ENCODE measurements around the gene OVCA2. TPM values are rescaled to one million over a fixed set of nuclear protein-coding genes. Genes with fewer than 3 reads are reported as not detected.

The OVCA2 gene
- total and polyA plus RNA-seq, 4 donors: 16.1 to 30.6 (median 23.7) TPM

DNA sequence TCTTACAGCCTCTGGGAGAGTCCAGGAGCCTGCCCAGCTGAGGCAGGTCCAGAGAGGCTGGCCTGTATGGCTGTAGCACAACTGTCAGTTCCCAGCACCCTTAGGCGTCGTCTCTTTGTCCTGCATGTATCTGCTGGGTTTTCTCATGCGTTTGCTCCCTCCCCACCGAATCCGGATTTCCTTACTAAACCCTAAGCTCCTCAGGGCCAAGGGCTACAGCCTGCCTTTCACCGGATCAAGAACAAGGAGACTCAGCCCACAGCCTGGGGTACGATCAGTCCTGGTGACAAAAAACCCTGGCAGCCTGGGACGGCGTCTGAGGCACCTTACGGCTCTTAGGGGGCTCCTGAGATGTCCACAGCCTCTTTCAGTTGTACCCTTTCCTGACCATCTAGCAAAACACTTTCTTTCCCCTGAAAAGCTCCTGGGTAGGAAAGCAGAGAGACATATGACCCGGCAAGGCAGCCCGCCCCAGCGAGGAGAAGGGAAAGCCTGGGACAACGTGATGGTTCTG lies 25.3 kb downstream of the OVCA2 start:
- 66% methylated on average over 14 of the region's 14 CpGs for WGBS
- Histone ChIP-seq H3K4me1 (ENCODE audit: control insufficient read depth in 4 of 4, insufficient read depth in 4 of 4, low read length in 3 of 4) (peaks cover 12 to 54% (median 27%) of the 10 kb centered on the region in 4 donors), H3K4me3 (ENCODE audit: low read depth in 1 of 3, low read length in 3 of 3) (no peak overlapping the region), H3K9me3 (ENCODE audit: control insufficient read depth in 4 of 4, low read length in 3 of 4) (no peaks in the 10 kb centered on the region), H3K36me3 (ENCODE audit: control insufficient read depth in 4 of 4, insufficient read depth in 3 of 4, low read depth in 1 of 4, low read length in 3 of 4) (peaks cover 2 to 9% (median 4%) of the 10 kb centered on the region in 4 donors), H3K9ac (ENCODE audit: low read depth in 1 of 2, low read length in 2 of 2) (no peak overlapping the region), H3K27ac (ENCODE audit: low read depth in 1 of 2, low read length in 2 of 2) (peak overlapping the region; percentile 22 to 60), H3K27me3 (ENCODE audit: control insufficient read depth in 4 of 4, insufficient read depth in 4 of 4, low read length in 3 of 4) (no peaks in the 10 kb centered on the region)
- no peak for DNase-seq (ENCODE audit: low spot score)
- TF ChIP-seq, protein P1, sequence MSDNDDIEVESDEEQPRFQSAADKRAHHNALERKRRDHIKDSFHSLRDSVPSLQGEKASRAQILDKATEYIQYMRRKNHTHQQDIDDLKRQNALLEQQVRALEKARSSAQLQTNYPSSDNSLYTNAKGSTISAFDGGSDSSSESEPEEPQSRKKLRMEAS (IDR thresholded peaks at IDR 0.05): peak; percentile 5
- TF ChIP-seq RAD21 (IDR thresholded peaks at IDR 0.05) (peak in 1 of 2 donors; percentile 11), GABPA (IDR thresholded peaks at IDR 0.05 in 1 of 2, conservative IDR thresholded peaks at IDR 0.05 in 1 of 2) (no peak), SP1 (IDR thresholded peaks at IDR 0.05) (no peak)

- Histone ChIP-seq H3K4me1 (ENCODE audit: control insufficient read depth in 4 of 4, insufficient read depth in 4 of 4, low read length in 3 of 4) (peaks cover 12 to 54% (median 27%) of the 10 kb centered on the region in 4 donors), H3K9me3 (ENCODE audit: control insufficient read depth in 4 of 4, low read length in 3 of 4) (no peaks in the 10 kb centered on the region), H3K9ac (ENCODE audit: low read depth in 1 of 2, low read length in 2 of 2) (no peak overlapping the region), H3K27me3 (ENCODE audit: control insufficient read depth in 4 of 4, insufficient read depth in 4 of 4, low read length in 3 of 4) (no peaks in the 10 kb centered on the region), H3K27ac (ENCODE audit: low read depth in 1 of 2, low read length in 2 of 2) (peak overlapping the region; percentile 22 to 60), H3K4me3 (ENCODE audit: low read depth in 1 of 3, low read length in 3 of 3) (no peak overlapping the region), H3K36me3 (ENCODE audit: control insufficient read depth in 4 of 4, insufficient read depth in 3 of 4, low read depth in 1 of 4, low read length in 3 of 4) (peaks cover 2 to 7% (median 4%) of the 10 kb centered on the region in 4 donors)
- 63% methylated on average over 5 of the region's 5 CpGs for WGBS
- no peak for DNase-seq (ENCODE audit: low spot score)
- peak; percentile 41 for TF ChIP-seq NR2F2 (IDR thresholded peaks at IDR 0.05)
- TF ChIP-seq TAF1 (conservative IDR thresholded peaks at IDR 0.05): no peak
These were observed 25.8 kb downstream of the OVCA2 start for GRCh38 chr17:2067608-2068024.

- no peaks in the 10 kb centered on the region for H3K9me3 ChIP-seq (ENCODE audit: control insufficient read depth in 4 of 4, low read length in 3 of 4)
- H3K4me1 ChIP-seq (ENCODE audit: control insufficient read depth in 4 of 4, insufficient read depth in 4 of 4, low read length in 3 of 4): peaks cover 12 to 54% (median 27%) of the 10 kb centered on the region in 4 donors
- H3K27ac ChIP-seq (ENCODE audit: low read depth in 1 of 2, low read length in 2 of 2): peak overlapping the region; percentile 16 to 63
- peaks cover 2 to 7% (median 4%) of the 10 kb centered on the region in 4 donors for H3K36me3 ChIP-seq (ENCODE audit: control insufficient read depth in 4 of 4, insufficient read depth in 3 of 4, low read depth in 1 of 4, low read length in 3 of 4)
- no peak overlapping the region for H3K4me3 ChIP-seq (ENCODE audit: low read depth in 1 of 3, low read length in 3 of 3)
- no peak overlapping the region for H3K9ac ChIP-seq (ENCODE audit: low read depth in 1 of 2, low read length in 2 of 2)
- no peak for DNase-seq (ENCODE audit: low spot score)
- TF ChIP-seq, protein P2, sequence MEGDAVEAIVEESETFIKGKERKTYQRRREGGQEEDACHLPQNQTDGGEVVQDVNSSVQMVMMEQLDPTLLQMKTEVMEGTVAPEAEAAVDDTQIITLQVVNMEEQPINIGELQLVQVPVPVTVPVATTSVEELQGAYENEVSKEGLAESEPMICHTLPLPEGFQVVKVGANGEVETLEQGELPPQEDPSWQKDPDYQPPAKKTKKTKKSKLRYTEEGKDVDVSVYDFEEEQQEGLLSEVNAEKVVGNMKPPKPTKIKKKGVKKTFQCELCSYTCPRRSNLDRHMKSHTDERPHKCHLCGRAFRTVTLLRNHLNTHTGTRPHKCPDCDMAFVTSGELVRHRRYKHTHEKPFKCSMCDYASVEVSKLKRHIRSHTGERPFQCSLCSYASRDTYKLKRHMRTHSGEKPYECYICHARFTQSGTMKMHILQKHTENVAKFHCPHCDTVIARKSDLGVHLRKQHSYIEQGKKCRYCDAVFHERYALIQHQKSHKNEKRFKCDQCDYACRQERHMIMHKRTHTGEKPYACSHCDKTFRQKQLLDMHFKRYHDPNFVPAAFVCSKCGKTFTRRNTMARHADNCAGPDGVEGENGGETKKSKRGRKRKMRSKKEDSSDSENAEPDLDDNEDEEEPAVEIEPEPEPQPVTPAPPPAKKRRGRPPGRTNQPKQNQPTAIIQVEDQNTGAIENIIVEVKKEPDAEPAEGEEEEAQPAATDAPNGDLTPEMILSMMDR (IDR thresholded peaks at IDR 0.05; ENCODE audit: low read depth, low read length, missing input control): no peak
- TF ChIP-seq HNF4G (IDR thresholded peaks at IDR 0.05): no peak
- TF ChIP-seq RXRA (IDR thresholded peaks at IDR 0.05): no peak
- TF ChIP-seq HNF4A (conservative IDR thresholded peaks at IDR 0.05): no peak
- no peak for TF ChIP-seq FOXA2 (IDR thresholded peaks at IDR 0.05)
- TF ChIP-seq ATF3 (IDR thresholded peaks at IDR 0.05): no peak
- TF ChIP-seq RAD21 (IDR thresholded peaks at IDR 0.05): no peak
- TF ChIP-seq TAF1 (conservative IDR thresholded peaks at IDR 0.05): no peak
- no peak for TF ChIP-seq REST (IDR thresholded peaks at IDR 0.05)
- TF ChIP-seq GABPA (IDR thresholded peaks at IDR 0.05 in 1 of 2, conservative IDR thresholded peaks at IDR 0.05 in 1 of 2): no peak
- TF ChIP-seq, protein P1 (IDR thresholded peaks at IDR 0.05): no peak
- TF ChIP-seq EGR1 (IDR thresholded peaks at IDR 0.05; ENCODE audit: low read depth in 2 of 2): no peak
- no peaks in the 10 kb centered on the region for H3K27me3 ChIP-seq (ENCODE audit: control insufficient read depth in 4 of 4, insufficient read depth in 4 of 4, low read length in 3 of 4)
- WGBS: 77% methylated on average over 6 of the region's 6 CpGs
These were observed 26.3 kb downstream of the OVCA2 start for GRCh38 chr17:2068031-2068518.

All from liver (tissue), 9 donors.